Adipocyte (in vitro differentiated cells): Measurements from ENCODE around the gene NUBP2.

Source experiments
- DNase-seq: peaks from one replicate; pipeline ENCODE4 v3.0.0-alpha.2; 2015; ENCODE audit warnings: low read depth
- H3K27me3 ChIP-seq: replicated peaks from 2 replicates; pipeline ENCODE4 v1.7.0; 2013; ENCODE audit warnings: mild to moderate bottlenecking, low read length, moderate library complexity; ENCODE audit not compliant: control insufficient read depth, insufficient read depth
- H3K36me3 ChIP-seq: 2 replicates; pipeline ENCODE4 v1.7.0; 2013; ENCODE audit warnings: low read length, mild to moderate bottlenecking, moderate library complexity; ENCODE audit not compliant: control insufficient read depth, insufficient read depth, severe bottlenecking
- H3K4me1 ChIP-seq: 2 replicates; pipeline ENCODE4 v1.7.0; 2013; ENCODE audit warnings: mild to moderate bottlenecking, low read length, moderate library complexity; ENCODE audit not compliant: control insufficient read depth, insufficient read depth
- H3K4me3 ChIP-seq: 2 replicates; pipeline ENCODE4 v1.7.0; 2013; ENCODE audit warnings: mild to moderate bottlenecking, low read length, moderate library complexity
- H3K9ac ChIP-seq: 2 replicates; pipeline ENCODE4 v1.7.0; 2013; ENCODE audit warnings: mild to moderate bottlenecking, low read length, moderate library complexity
- H3K9me3 ChIP-seq: 2 replicates; pipeline ENCODE4 v1.7.0; 2013; ENCODE audit warnings: mild to moderate bottlenecking, low read length, moderate library complexity; ENCODE audit not compliant: control insufficient read depth

NUBP2 gene

GRCh38 chr16:1768767-1769401, 13.9 kb upstream of the NUBP2 start:
- DNase-seq, result no peak
- Histone ChIP-seq H3K4me1 (peaks cover 17% of the 10 kb centered on the region), H3K9me3 (no peaks in the 10 kb centered on the region), H3K27me3 (no peaks in the 10 kb centered on the region), H3K9ac (no peak overlapping the region), H3K4me3 (no peak overlapping the region), H3K36me3 (peaks cover 44% of the 10 kb centered on the region)

GRCh38 chr16:1769402-1770300, 13.1 kb upstream of the NUBP2 start:
- Histone ChIP-seq H3K4me1 (peaks cover 25% of the 10 kb centered on the region), H3K9ac (peak overlapping the region; percentile 24), H3K4me3 (peak overlapping the region; percentile 92), H3K9me3 (no peaks in the 10 kb centered on the region), H3K27me3 (no peaks in the 10 kb centered on the region), H3K36me3 (peaks cover 37% of the 10 kb centered on the region)
- DNase-seq, result no peak

- Histone ChIP-seq H3K4me1 (peaks cover 27% of the 10 kb centered on the region), H3K36me3 (peaks cover 34% of the 10 kb centered on the region), H3K9me3 (no peaks in the 10 kb centered on the region), H3K27me3 (no peaks in the 10 kb centered on the region), H3K4me3 (peak overlapping the region; percentile 92), H3K9ac (peak overlapping the region; percentile 83)
- no peak for DNase-seq
These were observed 12.2 kb upstream of the NUBP2 start for GRCh38 chr16:1770328-1771187.

GRCh38 chr16:1771188-1771863, 11.4 kb upstream of the NUBP2 start, which contains the start of gene NME3:
Gene NME3, minus strand, starts transcription at chr16:1771543. Its CDS starts 9 bp downstream, at chr16:1771534.
- Histone ChIP-seq H3K9me3 (no peaks in the 10 kb centered on the region), H3K36me3 (peaks cover 30% of the 10 kb centered on the region)
- DNase-seq, result peak; percentile 84

GRCh38 chr16:1771864-1772361, 10.8 kb upstream of the NUBP2 start:
- Histone ChIP-seq H3K9ac (peak overlapping the region; percentile 94), H3K4me3 (peak overlapping the region; percentile 92)
- no peak for DNase-seq

More at GRCh38 chr16:1771188-1771863, 11.4 kb upstream of the NUBP2 start, which contains the start of gene NME3:
- peak within 1 kb of the TSS; percentile 94 for H3K9ac ChIP-seq
- no peaks in the 10 kb centered on the region for H3K27me3 ChIP-seq
- peaks cover 27% of the 10 kb centered on the region for H3K4me1 ChIP-seq
- H3K4me3 ChIP-seq, result peak within 1 kb of the TSS; percentile 92

GRCh38 chr16:1772362-1772907, 10.3 kb upstream of the NUBP2 start, which contains the start of gene EME2:
Gene EME2, plus strand, starts transcription at chr16:1772810. Its CDS starts 418 bp downstream, at chr16:1773228.
- Histone ChIP-seq H3K27me3 (no peaks in the 10 kb centered on the region), H3K9ac (peak within 1 kb of the TSS; percentile 94), H3K4me3 (peak within 1 kb of the TSS; percentile 92), H3K4me1 (peaks cover 27% of the 10 kb centered on the region), H3K9me3 (no peaks in the 10 kb centered on the region), H3K36me3 (peaks cover 31% of the 10 kb centered on the region)
- peak; percentile 39 for DNase-seq

More at GRCh38 chr16:1771864-1772361, 10.8 kb upstream of the NUBP2 start:
- peaks cover 32% of the 10 kb centered on the region for H3K36me3 ChIP-seq
- no peaks in the 10 kb centered on the region for H3K27me3 ChIP-seq
- H3K4me1 ChIP-seq, result peaks cover 27% of the 10 kb centered on the region
- no peaks in the 10 kb centered on the region for H3K9me3 ChIP-seq

GRCh38 chr16:1772908-1773702, 9.7 kb upstream of the NUBP2 start, which contains the start of gene MRPS34:
Gene MRPS34, minus strand, starts transcription at chr16:1773134. Its CDS starts 15 bp downstream, at chr16:1773119.
- peak within 1 kb of the TSS; percentile 94 for H3K9ac ChIP-seq
- peak; percentile 93 for DNase-seq
- no peaks in the 10 kb centered on the region for H3K9me3 ChIP-seq
- H3K27me3 ChIP-seq, result no peaks in the 10 kb centered on the region
- H3K36me3 ChIP-seq, result peaks cover 29% of the 10 kb centered on the region
- peaks cover 27% of the 10 kb centered on the region for H3K4me1 ChIP-seq
- peak within 1 kb of the TSS; percentile 92 for H3K4me3 ChIP-seq

- H3K36me3 ChIP-seq, result peaks cover 26% of the 10 kb centered on the region
- peak overlapping the region; percentile 94 for H3K9ac ChIP-seq
- H3K4me3 ChIP-seq, result peak overlapping the region; percentile 92
- no peaks in the 10 kb centered on the region for H3K9me3 ChIP-seq
- DNase-seq, result peak; percentile 51
- no peaks in the 10 kb centered on the region for H3K27me3 ChIP-seq
- peaks cover 27% of the 10 kb centered on the region for H3K4me1 ChIP-seq
These were observed 8.9 kb upstream of the NUBP2 start for GRCh38 chr16:1773703-1774447.

GRCh38 chr16:1774448-1774780, 8.3 kb upstream of the NUBP2 start:
- Histone ChIP-seq H3K4me3 (peak overlapping the region; percentile 92), H3K27me3 (no peaks in the 10 kb centered on the region), H3K9me3 (no peaks in the 10 kb centered on the region), H3K36me3 (peaks cover 26% of the 10 kb centered on the region), H3K9ac (peak overlapping the region; percentile 94), H3K4me1 (peaks cover 27% of the 10 kb centered on the region)
- no peak for DNase-seq
